Measurements from ENCODE around the gene GPRIN3. TPM values are rescaled to one million over a fixed set of nuclear protein-coding genes. Genes with fewer than 3 reads are reported as not detected.

Gene GPRIN3
- total and polyA plus RNA-seq, 7 donors = 1.6 to 4.6 (median 1.8) TPM

- Histone ChIP-seq H3K27me3 (no peaks in the 10 kb centered on the region), H3K4me3 (no peak overlapping the region), H3K4me1 (no peaks in the 10 kb centered on the region), H3K36me3 (no peaks in the 10 kb centered on the region), H3K9me3 (no peaks in the 10 kb centered on the region), H3K27ac (no peak overlapping the region)
- TF ChIP-seq POLR2A (IDR thresholded peaks at IDR 0.05) (no peak), EP300 (IDR thresholded peaks at IDR 0.05) (no peak), POLR2AphosphoS5 (IDR thresholded peaks at IDR 0.05) (no peak), CTCF (IDR thresholded peaks at IDR 0.05) (no peak)
- DNase-seq = no peak
- 24 to 66% methylated on average over 2 of the region's 2 CpGs for WGBS, 2 donors
- intact Hi-C loops (cut with DNase I) = no loop called here
Measured at GRCh38 chr4:89245459-89245858, 62.1 kb downstream of the GPRIN3 start.

- Histone ChIP-seq H3K27ac (no peak overlapping the region), H3K36me3 (no peaks in the 10 kb centered on the region), H3K4me3 (no peak overlapping the region), H3K4me1 (no peaks in the 10 kb centered on the region), H3K27me3 (no peaks in the 10 kb centered on the region), H3K9me3 (no peaks in the 10 kb centered on the region)
- DNase-seq = no peak
- TF ChIP-seq POLR2A (IDR thresholded peaks at IDR 0.05) (no peak), POLR2AphosphoS5 (IDR thresholded peaks at IDR 0.05) (no peak), CTCF (IDR thresholded peaks at IDR 0.05) (no peak), EP300 (IDR thresholded peaks at IDR 0.05) (no peak)
- intact Hi-C loops (cut with DNase I) = no loop called here
Measured at GRCh38 chr4:89243733-89244252, 63.8 kb downstream of the GPRIN3 start.

- WGBS, 2 donors = 53 to 58% methylated on average over 5 of the region's 5 CpGs
- Histone ChIP-seq H3K4me3 (no peak overlapping the region), H3K27me3 (no peaks in the 10 kb centered on the region), H3K27ac (no peak overlapping the region), H3K4me1 (no peaks in the 10 kb centered on the region), H3K36me3 (no peaks in the 10 kb centered on the region), H3K9me3 (no peaks in the 10 kb centered on the region)
- intact Hi-C loops (cut with DNase I) = no loop called here
- no peak for DNase-seq
- TF ChIP-seq EP300 (IDR thresholded peaks at IDR 0.05) (no peak), CTCF (IDR thresholded peaks at IDR 0.05) (no peak), POLR2AphosphoS5 (IDR thresholded peaks at IDR 0.05) (no peak)
Measured at GRCh38 chr4:89242864-89243732, 64.5 kb downstream of the GPRIN3 start.

- H3K36me3 ChIP-seq = no peaks in the 10 kb centered on the region
- H3K27me3 ChIP-seq = no peaks in the 10 kb centered on the region
- H3K4me3 ChIP-seq = no peak overlapping the region
- no peaks in the 10 kb centered on the region for H3K4me1 ChIP-seq
- WGBS, 2 donors = 84 to 91% methylated on average over 2 of the region's 2 CpGs
- intact Hi-C loops (cut with DNase I) = no loop called here
- TF ChIP-seq POLR2AphosphoS5 (IDR thresholded peaks at IDR 0.05) = no peak
- no peak for TF ChIP-seq POLR2A (IDR thresholded peaks at IDR 0.05)
- TF ChIP-seq EP300 (IDR thresholded peaks at IDR 0.05) = no peak
- TF ChIP-seq CTCF (IDR thresholded peaks at IDR 0.05) = no peak
- H3K9me3 ChIP-seq = no peaks in the 10 kb centered on the region
- H3K27ac ChIP-seq = no peak overlapping the region
- no peak for DNase-seq
Measured at GRCh38 chr4:89242216-89242615, 65.4 kb downstream of the GPRIN3 start.
